Esophagus muscularis mucosa (tissue), 4 donors: Measurements from ENCODE around the gene LHX3. TPM values are rescaled to one million over a fixed set of nuclear protein-coding genes. Genes with fewer than 3 reads are reported as not detected.

Experiments used
- DNase-seq: peaks from one replicate; pipeline ENCODE4 v3.0.0-alpha.2; 2017; ENCODE audit errors: extremely low spot score
- H3K27ac ChIP-seq, 4 donors: fragments of 200-600 bp; sonication (generic); replicated peaks in 1 of 4; 1 replicate in 3 of 4; 2 replicates in 1 of 4; pipeline ENCODE4 v1.5.1; 2016 to 2019; ENCODE audit warnings: mild to moderate bottlenecking in 1 of 4
- H3K27me3 ChIP-seq, 4 donors: fragments of 200-600 bp; sonication (generic); one replicate each; pipeline versions ENCODE4 v1.5.1 to v1.6.0; 2016 to 2019
- H3K36me3 ChIP-seq, 4 donors: fragments of 200-600 bp; sonication (generic); one replicate each; pipeline ENCODE4 v1.5.1; 2016 to 2019
- H3K4me1 ChIP-seq, 4 donors: fragments of 200-600 bp; sonication (generic); one replicate each; pipeline ENCODE4 v1.5.1; 2016 to 2019
- H3K4me3 ChIP-seq, 4 donors: fragments of 200-600 bp; sonication (generic); 1 replicate in 2 of 4; 2 replicates in 2 of 4; pipeline ENCODE4 v1.5.1; 2016 to 2019; ENCODE audit warnings: mild to moderate bottlenecking in 4 of 4, moderate library complexity in 1 of 4
- H3K9me3 ChIP-seq, 4 donors: fragments of 200-600 bp; sonication (generic); 1 replicate in 3 of 4; 2 replicates in 1 of 4; pipeline ENCODE4 v1.5.1; 2016 to 2019
- CTCF ChIP-seq, 3 experiments: fragments of 200-600 bp in 2 of 3; fragments of 450-650 bp in 1 of 3; sonication (generic) in 2 of 3; IDR thresholded peaks; one replicate each; pipeline ENCODE4 v1.5.1; 2017 to 2019; ENCODE audit warnings: antibody characterized with exemption in 3 of 3, mild to moderate bottlenecking in 2 of 3, moderate library complexity in 1 of 3
- EP300 ChIP-seq: sonication (generic); formaldehyde crosslinking; IDR thresholded peaks from one replicate; pipeline ENCODE4 v1.6.1; 2017; ENCODE audit warnings: antibody characterized with exemption
- POLR2A ChIP-seq: fragments of 450-650 bp; IDR thresholded peaks from one replicate; pipeline ENCODE4 v1.6.1; 2017; ENCODE audit warnings: antibody characterized with exemption, moderate library complexity, mild to moderate bottlenecking, low read depth
- POLR2AphosphoS5 ChIP-seq, 2 donors: sonication (generic); formaldehyde crosslinking; IDR thresholded peaks; one replicate each; pipeline ENCODE4 v1.6.1; 2017; ENCODE audit warnings: antibody characterized with exemption in 2 of 2
- WGBS: methylation state at CpG from one replicate; pipeline ENCODE4 v1.1.5; 2018; 5-methylcytosine and 5-hydroxymethylcytosine counted together
- intact Hi-C: fragments of 100-400 bp; cut with DNase I; formaldehyde crosslinking; loops from one replicate; pipeline ENCODE4 v1.15.1; 2023
- total RNA-seq, 4 donors: library from RNA; depleted of rRNA; stranded (reverse); fragments of >200 nt; gene quantifications; one replicate each; pipeline versions ENCODE4 v1.1.0 to v1.2.1, GENCODE V29; 2016

LHX3 gene
- total RNA-seq, 4 donors from 2014 or later, result not detected

GRCh38 chr9:136160381-136160841, 44.5 kb downstream of the LHX3 start:
- no peak for DNase-seq
- Histone ChIP-seq H3K36me3 (no peaks in the 10 kb centered on the region), H3K27ac (no peak overlapping the region), H3K9me3 (peaks cover 0 to 11% (median 6%) of the 10 kb centered on the region in 4 donors), H3K4me1 (no peaks in the 10 kb centered on the region), H3K27me3 (peaks cover 0 to 66% (median 7%) of the 10 kb centered on the region in 4 donors), H3K4me3 (no peak overlapping the region)
- no peak for TF ChIP-seq CTCF (IDR thresholded peaks at IDR 0.05)
- no peak for TF ChIP-seq POLR2A
- TF ChIP-seq EP300, result no peak
- TF ChIP-seq POLR2AphosphoS5 (IDR thresholded peaks at IDR 0.05), result no peak
- WGBS, result 78% methylated on average over 6 of the region's 12 CpGs
- intact Hi-C loops, result no loop called here

- WGBS, result no CpG with 5 or more reads among the region's 16 CpGs
- peaks cover 0 to 72% (median 7%) of the 10 kb centered on the region in 4 donors for H3K27me3 ChIP-seq
- intact Hi-C loops, result no loop called here
- no peaks in the 10 kb centered on the region for H3K36me3 ChIP-seq
- H3K4me3 ChIP-seq, result no peak overlapping the region
- H3K27ac ChIP-seq, result no peak overlapping the region
- peaks cover 0 to 11% (median 6%) of the 10 kb centered on the region in 4 donors for H3K9me3 ChIP-seq
- no peak for DNase-seq
- no peak for TF ChIP-seq EP300
- TF ChIP-seq CTCF (IDR thresholded peaks at IDR 0.05), result no peak
- no peak for TF ChIP-seq POLR2AphosphoS5 (IDR thresholded peaks at IDR 0.05)
- no peak for TF ChIP-seq POLR2A
- no peaks in the 10 kb centered on the region for H3K4me1 ChIP-seq
Measured at GRCh38 chr9:136159851-136160250, 45.1 kb downstream of the LHX3 start.

- no peaks in the 10 kb centered on the region for H3K4me1 ChIP-seq
- intact Hi-C loops, result no loop called here
- H3K27ac ChIP-seq, result no peak overlapping the region
- 62% methylated on average over 10 of the region's 20 CpGs for WGBS
- H3K27me3 ChIP-seq, result peaks cover 0 to 77% (median 7%) of the 10 kb centered on the region in 4 donors
- H3K9me3 ChIP-seq, result no peaks in the 10 kb centered on the region
- DNase-seq, result no peak
- no peak for TF ChIP-seq POLR2A
- no peak for TF ChIP-seq CTCF (IDR thresholded peaks at IDR 0.05)
- no peak for TF ChIP-seq POLR2AphosphoS5 (IDR thresholded peaks at IDR 0.05)
- no peak for TF ChIP-seq EP300
- H3K36me3 ChIP-seq, result no peaks in the 10 kb centered on the region
- no peak overlapping the region for H3K4me3 ChIP-seq
Measured at GRCh38 chr9:136157477-136158265, 47.3 kb downstream of the LHX3 start.

- TF ChIP-seq POLR2AphosphoS5 (IDR thresholded peaks at IDR 0.05) (no peak), EP300 (no peak), POLR2A (no peak), CTCF (IDR thresholded peaks at IDR 0.05) (no peak)
- no peak for DNase-seq
- 57% methylated on average over 25 of the region's 42 CpGs for WGBS
Measured at GRCh38 chr9:136156209-136157120, 48.5 kb downstream of the LHX3 start.

More at GRCh38 chr9:136156209-136157120, 48.5 kb downstream of the LHX3 start:
- H3K4me3 ChIP-seq, result no peak overlapping the region
- intact Hi-C loops, result no loop called here
- H3K36me3 ChIP-seq, result no peaks in the 10 kb centered on the region
- peaks cover 0 to 69% (median 7%) of the 10 kb centered on the region in 4 donors for H3K27me3 ChIP-seq
- H3K4me1 ChIP-seq, result no peaks in the 10 kb centered on the region
- no peaks in the 10 kb centered on the region for H3K9me3 ChIP-seq
- no peak overlapping the region for H3K27ac ChIP-seq
